Ishikawa (cell line): ENCODE results near the gene GID8.

Experiments
- EGR1 ChIP-seq: IDR thresholded peaks from 2 replicates; pipeline ENCODE4 v1.6.1; 2012
- EP300 ChIP-seq: IDR thresholded peaks from 2 replicates; pipeline ENCODE4 v1.6.1; 2012; ENCODE audit warnings: borderline replicate concordance
- MAX ChIP-seq: IDR thresholded peaks from 2 replicates; pipeline ENCODE4 v1.6.1; 2012
- REST ChIP-seq: IDR thresholded peaks from 2 replicates; pipeline ENCODE4 v1.6.1; 2012; ENCODE audit warnings: low read depth, mild to moderate bottlenecking
- TAF1 ChIP-seq: IDR thresholded peaks from 2 replicates; pipeline ENCODE4 v1.6.1; 2012; ENCODE audit warnings: low read depth, mild to moderate bottlenecking
- USF1 ChIP-seq: IDR thresholded peaks from 2 replicates; pipeline ENCODE4 v1.6.1; 2012

GRCh38 chr20:62968378-62969178, 30.6 kb downstream of the GID8 start:
- no peak for TF ChIP-seq EGR1
- TF ChIP-seq REST, result no peak
- no peak for TF ChIP-seq MAX
- TF ChIP-seq EP300, result no peak
- no peak for TF ChIP-seq TAF1
- TF ChIP-seq USF1, result no peak
